IPS DF 4.7 (cell line): Measurements from ENCODE around the gene KMT2B.

Experiments
- DNase-seq: peaks from one replicate; pipeline ENCODE4 v3.0.0-alpha.2; 2013; ENCODE audit warnings: low spot score; ENCODE audit errors: extremely low read depth

Gene KMT2B

GRCh38 chr19:35741203-35741515 lies 23.4 kb downstream of the KMT2B start:
- no peak for DNase-seq

- no peak for DNase-seq
These were observed 24.4 kb downstream of the KMT2B start, which contains the start of gene IGFLR1 for GRCh38 chr19:35742121-35742724. Gene IGFLR1, minus strand, starts transcription at chr19:35742452. Its CDS starts 1,272 bp downstream, at chr19:35741180.

DNA sequence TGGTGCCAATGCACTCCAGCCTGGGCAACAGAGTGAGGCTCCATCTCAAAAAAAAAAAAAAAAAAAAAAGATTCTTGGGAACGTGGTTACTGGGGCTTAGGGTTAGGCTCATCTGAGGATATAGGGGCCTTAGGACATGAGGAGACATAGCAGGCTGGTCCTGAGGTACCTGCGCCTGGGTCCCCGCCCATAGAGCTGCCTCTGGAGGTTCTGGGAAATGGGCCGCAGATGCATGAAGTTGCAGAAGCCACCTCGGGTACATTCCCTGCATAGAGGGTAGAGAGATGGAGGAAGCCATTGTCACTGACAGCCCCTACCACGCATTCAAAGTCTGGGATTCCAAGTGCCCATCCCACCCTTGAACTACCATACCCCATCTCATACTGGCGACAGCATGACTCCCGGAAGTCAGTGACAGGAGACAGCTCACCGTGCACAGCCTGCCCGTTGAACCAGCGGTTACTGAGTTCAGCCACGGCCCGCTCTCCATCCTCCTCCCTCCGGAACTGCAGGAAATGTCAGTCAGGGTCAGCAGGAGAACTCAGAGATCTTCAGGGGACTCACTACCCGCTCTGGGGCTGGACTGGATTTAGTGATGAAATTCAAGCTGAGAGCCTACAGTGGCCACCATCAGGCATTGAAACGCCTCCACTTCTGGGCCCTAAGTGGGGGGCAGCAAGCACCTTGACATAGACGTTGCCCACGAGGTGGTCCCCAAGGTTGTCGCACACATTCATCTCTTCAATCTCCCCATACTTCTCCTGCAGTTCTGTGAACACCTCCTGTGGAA lies 26.0 kb downstream of the KMT2B start:
- DNase-seq: no peak

DNA sequence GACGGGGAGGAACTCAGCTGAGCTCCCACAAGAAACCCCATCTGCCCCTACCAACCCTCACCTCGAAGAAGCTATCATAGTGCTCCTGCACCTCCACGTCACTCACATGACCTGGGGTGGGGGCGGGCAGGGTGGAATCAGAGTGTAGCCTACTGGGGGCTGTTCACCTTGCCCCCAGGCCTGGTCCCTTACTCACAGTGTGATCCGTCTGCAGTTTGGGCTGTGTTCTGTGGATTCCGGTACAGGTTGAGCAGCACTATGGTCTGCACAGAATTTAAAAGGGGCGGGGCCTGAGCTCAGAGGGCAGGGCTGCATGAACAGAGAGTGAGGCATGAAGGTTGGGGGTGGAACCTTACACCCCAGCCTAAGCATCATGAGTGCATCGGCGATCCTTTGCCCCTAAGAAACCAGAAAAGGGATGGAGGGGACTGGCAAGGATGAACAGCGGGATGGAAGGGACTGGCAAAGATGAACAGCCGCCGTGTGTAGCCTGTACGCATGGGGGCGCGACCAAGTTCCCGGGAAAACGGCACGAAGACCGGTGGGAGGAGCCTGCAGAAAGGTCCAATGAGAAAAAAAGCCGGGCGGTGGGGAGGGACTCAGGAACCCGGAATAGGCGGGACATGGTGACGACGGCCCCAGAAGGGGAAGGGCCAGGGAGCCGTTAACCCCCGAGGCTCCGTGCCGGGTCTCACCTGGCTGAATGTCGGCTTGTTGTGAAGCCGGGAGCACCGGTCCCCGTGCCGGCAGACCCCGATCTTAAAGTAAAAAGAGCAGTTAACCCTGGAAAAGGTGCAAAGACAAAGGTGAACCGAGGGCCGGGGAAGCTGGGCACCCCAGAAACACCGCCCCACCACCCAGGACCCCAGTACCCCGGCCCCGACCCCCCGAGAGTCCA lies 26.9 kb downstream of the KMT2B start:
- no peak for DNase-seq

DNA sequence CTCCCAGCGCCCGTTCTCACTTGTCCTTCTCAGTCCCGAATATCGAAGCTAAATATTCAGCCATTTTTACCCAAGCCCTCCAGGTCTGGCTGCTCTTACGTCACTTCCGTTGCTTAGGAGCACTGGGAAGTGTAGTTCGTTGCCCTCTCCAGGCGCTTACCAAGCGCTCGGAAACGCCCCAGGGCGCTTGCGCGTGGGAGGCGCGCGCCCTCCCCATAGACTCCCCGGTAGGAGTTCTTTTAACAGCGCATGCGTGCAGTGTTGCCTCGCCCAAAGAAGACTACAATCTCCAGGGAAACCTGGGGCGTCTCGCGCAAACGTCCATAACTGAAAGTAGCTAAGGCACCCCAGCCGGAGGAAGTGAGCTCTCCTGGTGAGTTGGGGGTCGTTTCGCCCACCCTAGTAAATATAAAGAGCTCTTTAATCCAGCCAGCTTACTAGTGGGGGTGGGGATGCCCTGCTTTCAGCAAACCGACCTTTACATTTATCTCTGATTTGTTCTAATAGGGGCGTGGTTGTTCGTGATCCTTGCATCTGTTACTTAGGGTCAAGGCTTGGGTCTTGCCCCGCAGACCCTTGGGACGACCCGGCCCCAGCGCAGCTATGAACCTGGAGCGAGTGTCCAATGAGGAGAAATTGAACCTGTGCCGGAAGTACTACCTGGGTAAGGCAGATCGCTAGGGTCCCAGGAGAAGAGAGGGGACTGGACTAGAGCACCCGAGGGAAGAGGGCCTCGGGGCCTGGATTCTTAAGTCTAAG lies 27.7 kb downstream of the KMT2B start, which contains the start of the genes PSENEN and U2AF1L4:
Gene PSENEN, plus strand, starts transcription at position 324 of the 759 bp plus-strand sequence. Its CDS starts 280 bp downstream, at position 604.
Gene U2AF1L4, minus strand, starts transcription at position 91 of the 759 bp plus-strand sequence. Its CDS starts 27 bp downstream, at position 64.
- peak; percentile 97 for DNase-seq

DNA sequence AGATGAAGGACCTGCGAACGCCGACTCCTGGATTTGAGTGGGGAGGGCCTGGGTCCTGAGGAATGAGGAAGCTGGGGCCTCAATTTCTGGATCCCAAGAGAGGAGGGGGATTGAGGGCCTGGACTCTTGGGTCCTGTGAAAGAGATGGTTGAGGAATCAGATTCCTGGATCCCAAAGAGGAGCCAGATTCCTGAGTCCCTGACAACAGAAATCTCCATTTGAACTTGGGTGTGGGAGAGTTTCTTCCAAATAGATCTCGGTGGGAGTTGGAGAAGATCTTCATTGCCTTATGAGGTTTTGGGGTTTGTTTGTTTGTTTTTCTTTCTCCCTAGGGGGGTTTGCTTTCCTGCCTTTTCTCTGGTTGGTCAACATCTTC lies 28.3 kb downstream of the KMT2B start:
- DNase-seq: no peak

GRCh38 chr19:35746531-35746930 lies 28.7 kb downstream of the KMT2B start:
- DNase-seq: no peak

DNA sequence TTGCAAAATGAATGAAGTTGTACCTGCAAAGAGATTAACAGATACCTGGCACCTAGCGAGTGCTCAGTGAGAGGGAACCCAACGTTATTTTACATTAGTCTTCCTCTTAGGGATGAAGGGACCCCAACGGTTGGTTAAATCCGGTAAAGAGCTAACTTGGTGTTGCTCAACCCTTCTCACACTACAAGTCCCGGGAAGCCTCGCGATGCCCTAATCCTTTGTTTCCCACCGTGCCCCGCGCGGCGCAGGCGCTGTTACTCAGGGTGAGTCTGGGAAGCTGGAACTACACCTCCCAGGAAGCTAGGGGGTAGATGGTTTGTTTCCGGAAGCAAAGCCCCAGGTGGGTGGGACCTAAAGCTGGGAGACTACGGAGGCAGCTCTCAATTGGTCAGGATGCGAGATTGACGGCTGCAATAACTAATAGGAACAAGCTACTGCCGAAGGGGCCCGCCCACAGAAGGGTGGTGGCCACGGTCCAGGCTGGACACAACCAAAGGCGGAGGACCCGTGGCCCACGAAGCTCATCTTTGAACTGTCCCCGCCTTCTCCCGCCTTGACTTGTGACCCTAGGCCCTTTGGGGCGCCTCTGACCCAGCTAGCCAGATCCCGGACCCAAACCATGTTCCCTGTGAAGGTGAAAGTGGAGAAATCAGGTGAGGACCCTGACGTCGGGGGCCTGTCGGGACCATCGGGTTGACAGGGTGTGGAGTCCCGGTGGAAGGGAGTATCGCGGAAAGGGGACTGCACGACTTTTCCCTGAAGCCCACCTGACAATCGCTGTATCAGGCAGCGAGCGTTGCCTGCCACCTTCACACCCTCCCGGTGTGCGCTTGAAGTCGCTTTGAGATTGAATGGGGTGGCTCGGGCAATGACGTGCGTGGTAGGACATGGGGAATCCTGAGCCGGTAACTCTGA lies 30.6 kb downstream of the KMT2B start, which contains the start of gene LIN37:
Gene LIN37, plus strand, starts transcription at position 471 of the 915 bp plus-strand sequence. Its CDS starts 149 bp downstream, at position 620.
- DNase-seq: peak; percentile 99

DNA sequence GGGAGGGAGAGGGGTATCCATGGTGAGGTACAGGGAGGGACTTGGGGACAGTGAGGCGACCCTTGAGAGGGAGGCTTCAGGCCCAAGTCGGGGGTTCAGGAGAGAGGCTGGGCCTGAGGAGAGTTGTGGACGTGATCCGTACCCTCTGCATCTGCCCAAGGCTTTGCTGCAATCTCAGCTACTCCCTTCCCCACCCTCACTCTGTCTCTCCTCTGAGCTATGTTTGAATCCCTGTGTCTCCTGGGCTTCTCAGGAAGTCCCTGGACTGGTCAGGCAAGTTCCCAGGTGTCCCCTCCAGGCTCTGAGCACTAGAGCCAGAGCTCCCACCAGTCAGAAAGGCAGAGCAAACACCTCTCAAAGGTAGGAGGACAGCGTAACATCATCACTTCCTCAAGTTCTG lies 32.4 kb downstream of the KMT2B start:
- no peak for DNase-seq

- DNase-seq: no peak
These were observed 34.3 kb downstream of the KMT2B start for GRCh38 chr19:35751839-35752745.

- DNase-seq: no peak
These were observed 35.0 kb downstream of the KMT2B start for GRCh38 chr19:35752746-35753350.

- DNase-seq: no peak
These were observed 36.0 kb downstream of the KMT2B start for GRCh38 chr19:35753634-35754369.

DNA sequence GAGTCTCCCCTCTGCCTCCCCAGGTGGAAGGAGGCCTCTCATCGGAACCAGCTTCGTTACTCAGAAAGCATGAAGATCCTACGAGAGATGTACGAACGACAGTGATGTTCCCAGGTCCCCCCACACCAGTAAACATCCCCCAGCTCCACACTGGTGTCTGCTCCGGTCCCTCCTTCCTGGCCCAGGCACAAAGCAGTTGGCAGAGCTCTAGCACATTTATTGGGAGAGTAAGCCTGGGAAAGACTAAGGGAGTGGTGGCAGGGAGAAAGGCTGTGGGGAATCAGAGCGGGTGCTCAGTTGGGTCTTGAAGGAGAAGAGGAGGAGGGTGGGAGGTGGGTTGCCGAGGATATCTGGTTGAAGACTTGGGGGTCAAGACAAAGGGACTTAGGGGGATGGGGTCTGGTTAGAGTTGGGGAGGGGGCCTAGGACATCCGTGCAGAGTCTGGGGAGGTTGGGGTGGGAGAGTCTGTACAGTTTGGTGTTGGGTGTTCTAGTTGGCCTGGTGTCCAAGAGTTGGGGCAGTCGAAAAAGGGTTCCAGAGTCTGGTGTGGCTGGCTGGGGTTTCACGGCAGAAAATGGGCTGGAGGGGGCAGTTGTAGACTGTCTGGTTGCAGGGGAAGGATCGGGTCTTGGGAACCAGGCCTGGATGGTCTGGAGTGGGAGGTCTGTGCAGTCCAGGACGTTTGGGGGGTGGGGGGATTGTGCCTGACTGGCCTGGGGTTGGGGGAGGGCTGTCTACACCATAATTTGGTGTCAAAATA lies 36.7 kb downstream of the KMT2B start:
- no peak for DNase-seq

GRCh38 chr19:35755131-35755549 lies 37.3 kb downstream of the KMT2B start:
- DNase-seq: no peak

GRCh38 chr19:35755550-35756376 lies 38.0 kb downstream of the KMT2B start:
- no peak for DNase-seq
